Activated CD4-positive, alpha-beta memory T cell treated with anti-CD3 and anti-CD28 coated beads for 36 hours (primary cell): ENCODE measurements around the gene PRELID1. TPM values are rescaled to one million over a fixed set of nuclear protein-coding genes. Genes with fewer than 3 reads are reported as not detected.
A peak's percentile ranks its signal among the peaks of the same experiment; 100 is the strongest.

Experiments
- CTCF ChIA-PET: fragments of 350-600 bp; sonication (Branson Sonifier 250); formaldehyde crosslinking; loops from one replicate; lab custom pipeline; 2021; ENCODE audit warnings: antibody characterized with exemption, inconsistent platforms; lab: Charles Lee
- POLR2A ChIA-PET: fragments of 350-600 bp; sonication (Branson Sonifier 250); formaldehyde crosslinking; loops from one replicate; lab custom pipeline; 2021; ENCODE audit warnings: antibody characterized with exemption; lab: Charles Lee
- DNase-seq: peaks from one replicate; pipeline ENCODE4 v3.0.0-alpha.2; 2020
- H3K27ac Mint-ChIP-seq: one replicate; pipeline ENCODE4 v1.8.0; 2021; ENCODE audit warnings: mixed read lengths
- H3K27me3 Mint-ChIP-seq: one replicate; pipeline ENCODE4 v1.8.0; 2021; ENCODE audit warnings: mixed read lengths
- H3K36me3 Mint-ChIP-seq: one replicate; pipeline ENCODE4 v1.8.0; 2021; ENCODE audit warnings: mixed read lengths
- H3K4me1 Mint-ChIP-seq: one replicate; pipeline ENCODE4 v1.8.0; 2021; ENCODE audit warnings: low read depth, mixed read lengths
- H3K4me3 Mint-ChIP-seq: one replicate; pipeline ENCODE4 v1.8.0; 2021; ENCODE audit warnings: mild to moderate bottlenecking, mixed read lengths
- H3K9me3 Mint-ChIP-seq: one replicate; pipeline ENCODE4 v1.8.0; 2021; ENCODE audit warnings: mixed read lengths
- intact Hi-C: fragments of 100-400 bp; cut with micrococcal nuclease; formaldehyde crosslinking; loops from one replicate; pipeline ENCODE4 v1.15.1; 2023
- total RNA-seq, 2 experiments: library from RNA; stranded (reverse); gene quantifications; one replicate each; pipeline ENCODE4 v1.2.3, GENCODE V29; 2021

PRELID1 gene
- total RNA-seq, 2 experiments from 2014 or later, result 247 to 248 TPM

DNA sequence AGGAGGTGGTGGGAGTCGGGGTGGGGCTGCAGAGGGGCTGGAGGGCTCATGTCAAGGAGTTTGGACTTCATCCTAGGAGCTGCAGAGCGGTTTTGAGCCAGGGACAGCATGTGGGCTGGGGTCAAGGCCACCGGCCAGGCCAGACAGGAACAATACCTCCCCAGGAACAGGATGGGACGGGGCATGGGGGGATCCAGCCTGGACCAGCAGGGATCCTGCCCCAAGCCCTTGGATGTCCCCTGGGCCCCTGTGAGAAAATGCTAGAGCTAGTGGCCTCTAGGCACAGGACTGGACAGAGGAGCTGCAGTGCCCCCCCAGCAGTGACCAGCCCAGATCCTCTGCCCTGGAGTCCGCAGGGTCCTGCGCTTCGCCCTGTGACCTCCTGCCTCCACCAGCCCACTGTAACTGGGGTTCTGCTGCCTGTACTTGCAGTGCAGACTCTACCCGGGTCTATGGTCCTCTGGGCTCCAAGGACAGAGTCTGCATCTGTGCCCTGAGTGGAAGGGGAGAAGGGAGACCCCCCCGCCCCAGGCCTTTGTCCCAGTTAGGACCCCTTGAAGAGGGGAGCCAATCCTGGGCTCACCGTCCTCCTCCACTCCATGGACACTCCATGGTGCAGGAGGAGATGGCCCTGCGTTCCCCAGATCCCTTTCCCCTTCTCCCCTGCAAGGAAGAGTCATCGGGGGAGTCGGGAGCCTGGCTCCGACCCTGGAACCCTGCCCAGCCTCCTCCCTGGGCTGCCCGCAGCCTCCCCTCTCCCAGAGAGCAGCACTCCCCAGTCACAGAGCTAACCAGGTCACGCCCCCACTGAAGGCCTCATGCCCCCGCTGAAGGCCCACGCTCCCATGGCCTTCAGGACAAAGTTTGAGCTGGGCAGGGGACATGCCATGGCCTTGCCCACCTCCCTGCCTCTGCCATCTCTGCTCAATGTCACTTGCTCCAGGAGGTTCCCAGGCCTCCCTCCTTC is 11.1 kb downstream of the PRELID1 start:
- Mint-ChIP-seq H3K9me3 (peaks cover 6% of the 10 kb centered on the region), H3K27me3 (peaks cover 1% of the 10 kb centered on the region), H3K36me3 (peaks cover 8% of the 10 kb centered on the region), H3K4me1 (peaks cover 21% of the 10 kb centered on the region), H3K27ac (no peak overlapping the region), H3K4me3 (no peak overlapping the region)
- intact Hi-C loops, result loop anchor here (5.0 kb wide), 1 partner anchor 203 kb away; the partner anchor contains the start of gene DDX41
- CTCF ChIA-PET, result interaction anchor here (1.4 to 6.0 kb wide), 3 partner anchors 75 to 140 kb away, joined by 7 to 52 read pairs (median 14); no protein-coding TSS in a partner anchor
- no peak for DNase-seq
- POLR2A ChIA-PET, result interaction anchor here (1.5 kb wide), 1 partner anchor 142 kb away, joined by 3 read pairs; no protein-coding TSS in a partner anchor

DNA sequence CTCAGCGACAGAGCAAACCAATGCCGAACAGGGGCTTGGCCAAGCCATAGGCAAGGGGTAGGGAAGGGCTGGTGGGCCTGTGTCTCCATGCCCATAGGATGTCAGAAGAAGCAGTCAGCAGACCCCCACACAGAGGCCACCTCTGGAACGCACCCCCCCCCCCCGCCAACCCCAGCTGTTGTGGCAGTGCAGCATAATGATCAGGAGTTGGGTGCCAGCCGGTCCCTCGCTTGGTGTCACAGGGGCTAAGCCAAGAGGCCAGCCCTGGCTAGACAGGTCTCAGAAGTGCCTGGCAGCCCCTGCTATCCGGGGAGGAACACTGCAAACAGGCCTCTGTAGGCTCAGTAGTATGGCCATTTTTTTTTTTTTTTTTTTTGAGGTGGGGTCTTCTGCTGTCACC is 11.8 kb downstream of the PRELID1 start:
- ChIA-PET POLR2A (no interaction called here), CTCF (interaction anchor here (1.4 to 6.0 kb wide), 3 partner anchors 74 to 140 kb away, joined by 7 to 52 read pairs (median 10); no protein-coding TSS in a partner anchor)
- intact Hi-C loops, result no loop called here
- H3K27ac Mint-ChIP-seq, result no peak overlapping the region
- peaks cover 10% of the 10 kb centered on the region for H3K36me3 Mint-ChIP-seq
- H3K27me3 Mint-ChIP-seq, result no peaks in the 10 kb centered on the region
- peaks cover 24% of the 10 kb centered on the region for H3K4me1 Mint-ChIP-seq
- no peak overlapping the region for H3K4me3 Mint-ChIP-seq
- H3K9me3 Mint-ChIP-seq, result peaks cover 8% of the 10 kb centered on the region
- no peak for DNase-seq

DNA sequence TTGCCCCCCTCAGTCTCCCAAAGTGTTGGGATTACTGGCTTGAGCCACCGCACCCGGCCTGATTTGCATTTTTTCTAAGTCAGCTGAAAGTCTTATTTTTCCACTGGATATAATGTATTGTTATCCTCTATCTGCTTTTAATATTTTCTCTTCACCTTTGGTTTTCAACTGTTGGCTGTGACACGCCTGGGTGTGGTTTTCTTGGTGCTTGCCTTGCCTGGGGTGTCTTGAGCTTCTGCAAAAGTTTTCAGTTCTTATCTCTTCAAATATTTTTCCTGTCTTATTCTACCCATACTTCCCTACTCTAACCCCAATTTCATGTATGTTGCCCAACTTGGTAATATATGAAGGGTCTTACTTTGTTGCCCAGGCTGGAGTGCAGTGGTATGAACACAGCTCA is 12.4 kb downstream of the PRELID1 start:
- H3K4me1 Mint-ChIP-seq, result peaks cover 21% of the 10 kb centered on the region
- H3K36me3 Mint-ChIP-seq, result peaks cover 7% of the 10 kb centered on the region
- no peaks in the 10 kb centered on the region for H3K27me3 Mint-ChIP-seq
- H3K27ac Mint-ChIP-seq, result no peak overlapping the region
- H3K9me3 Mint-ChIP-seq, result peaks cover 8% of the 10 kb centered on the region
- DNase-seq, result no peak
- intact Hi-C loops, result no loop called here
- POLR2A ChIA-PET, result no interaction called here
- H3K4me3 Mint-ChIP-seq, result no peak overlapping the region
- CTCF ChIA-PET, result interaction anchor here (0.9 to 6.0 kb wide), 8 partner anchors 20 to 186 kb away, joined by 3 to 52 read pairs (median 6); no protein-coding TSS in a partner anchor

- POLR2A ChIA-PET, result interaction anchor here (0.6 to 1.4 kb wide), 4 partner anchors 13 to 112 kb away, joined by 3 read pairs; no protein-coding TSS in a partner anchor
- H3K36me3 Mint-ChIP-seq, result peaks cover 5% of the 10 kb centered on the region
These were observed 14.4 kb downstream of the PRELID1 start for GRCh38 chr5:177317959-177318377.

DNA sequence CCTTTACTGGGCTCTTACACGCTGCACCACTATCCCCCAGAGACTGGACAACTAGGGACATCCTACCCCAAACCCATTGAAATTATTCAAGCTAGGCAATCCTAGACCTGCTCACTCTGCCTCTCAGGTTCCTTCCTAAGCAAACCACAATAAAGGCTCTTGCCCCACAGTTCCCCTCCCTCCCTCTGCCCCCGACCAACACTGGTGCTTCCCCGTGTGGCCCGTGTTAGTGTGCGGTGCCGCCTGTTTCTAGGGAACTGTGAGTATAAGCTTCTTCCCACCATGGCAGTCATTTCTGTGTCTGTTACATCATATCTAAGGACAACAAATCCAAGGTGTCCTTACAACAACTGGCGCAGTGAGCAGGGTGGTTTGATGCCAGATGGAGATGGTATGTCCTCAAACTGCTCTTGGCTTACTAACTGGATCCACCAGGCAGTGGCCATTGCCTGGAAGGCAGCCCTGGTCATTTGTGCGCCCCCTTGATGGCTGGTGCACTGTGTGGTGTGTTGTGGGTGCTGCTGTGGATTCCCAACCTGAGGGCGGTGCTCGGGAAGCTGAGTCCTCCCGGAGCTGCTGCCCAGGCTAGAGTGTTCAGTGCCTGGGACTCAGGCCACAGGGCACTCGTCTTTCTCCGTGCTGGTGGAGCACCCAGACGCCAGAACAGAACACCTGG is 16.5 kb downstream of the PRELID1 start:
- Mint-ChIP-seq H3K27me3 (no peaks in the 10 kb centered on the region), H3K4me1 (peaks cover 14% of the 10 kb centered on the region), H3K4me3 (no peak overlapping the region), H3K9me3 (peaks cover 8% of the 10 kb centered on the region), H3K36me3 (peaks cover 6% of the 10 kb centered on the region), H3K27ac (no peak overlapping the region)
- peak; percentile 60 for DNase-seq
- intact Hi-C loops, result no loop called here
- ChIA-PET CTCF (interaction anchor here (1.1 to 6.0 kb wide), 8 partner anchors 11 to 206 kb away, joined by 3 to 52 read pairs (median 16); partner anchors contain the start of gene LMAN2), POLR2A (interaction anchor here (1.1 to 1.3 kb wide), 2 partner anchors 10 to 32 kb away, joined by 3 to 5 read pairs; partner anchors contain the start of gene LMAN2)

More at GRCh38 chr5:177317959-177318377, 14.4 kb downstream of the PRELID1 start:
- no peaks in the 10 kb centered on the region for H3K27me3 Mint-ChIP-seq
- intact Hi-C loops, result loop anchor here (1.0 kb wide), 2 partner anchors 72 to 86 kb away; no protein-coding TSS in a partner anchor
- no peak overlapping the region for H3K27ac Mint-ChIP-seq
- CTCF ChIA-PET, result interaction anchor here (0.7 to 6.0 kb wide), 26 partner anchors 9 to 274 kb away, joined by 3 to 52 read pairs (median 4); partner anchors contain the start of genes LMAN2 and TMED9
- peaks cover 8% of the 10 kb centered on the region for H3K9me3 Mint-ChIP-seq
- H3K4me1 Mint-ChIP-seq, result peaks cover 15% of the 10 kb centered on the region
- no peak overlapping the region for H3K4me3 Mint-ChIP-seq
- DNase-seq, result peak; percentile 86

- Mint-ChIP-seq H3K36me3 (peaks cover 6% of the 10 kb centered on the region), H3K4me1 (peaks cover 14% of the 10 kb centered on the region), H3K27me3 (no peaks in the 10 kb centered on the region), H3K9me3 (peaks cover 8% of the 10 kb centered on the region), H3K27ac (no peak overlapping the region), H3K4me3 (no peak overlapping the region)
- intact Hi-C loops, result no loop called here
- no peak for DNase-seq
- POLR2A ChIA-PET, result no interaction called here
- CTCF ChIA-PET, result interaction anchor here (1.0 to 6.0 kb wide), 4 partner anchors 12 to 181 kb away, joined by 3 to 52 read pairs (median 10); no protein-coding TSS in a partner anchor
These were observed 17.3 kb downstream of the PRELID1 start for GRCh38 chr5:177320879-177321278.

DNA sequence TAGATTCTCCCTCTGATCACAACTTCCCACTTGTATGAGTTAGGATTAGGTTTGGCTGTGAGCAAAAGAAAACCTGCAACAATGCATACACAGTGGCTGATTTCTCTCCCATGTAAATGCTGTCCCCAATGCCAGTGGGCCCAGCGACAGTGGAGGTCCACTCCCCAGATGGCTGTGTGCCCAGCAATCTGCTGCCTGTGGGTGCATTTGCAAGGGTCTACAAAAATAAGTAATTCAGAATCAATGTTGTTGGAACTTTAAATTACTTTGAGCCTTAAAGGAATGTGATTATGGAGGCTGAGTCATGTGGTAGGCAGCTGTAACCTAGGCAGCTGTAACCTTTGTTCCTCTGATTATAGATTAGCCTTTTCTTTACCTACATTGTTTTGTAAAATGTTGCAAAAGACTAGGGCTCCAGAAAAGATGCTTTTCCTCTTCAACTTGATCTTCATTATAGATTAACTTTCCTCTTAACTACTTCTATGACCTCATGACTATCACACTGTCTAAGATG is 22.3 kb downstream of the PRELID1 start:
- Mint-ChIP-seq H3K4me1 (peaks cover 4% of the 10 kb centered on the region), H3K4me3 (no peak overlapping the region), H3K27me3 (no peaks in the 10 kb centered on the region), H3K36me3 (peaks cover 9% of the 10 kb centered on the region), H3K9me3 (no peaks in the 10 kb centered on the region), H3K27ac (no peak overlapping the region)
- no peak for DNase-seq
- ChIA-PET CTCF (interaction anchor here (0.6 to 1.7 kb wide), 2 partner anchors 22 to 213 kb away, joined by 3 read pairs; no protein-coding TSS in a partner anchor), POLR2A (interaction anchor here (0.5 kb wide), 1 partner anchor 13 kb away, joined by 4 read pairs; no protein-coding TSS in a partner anchor)
- intact Hi-C loops, result no loop called here

DNA sequence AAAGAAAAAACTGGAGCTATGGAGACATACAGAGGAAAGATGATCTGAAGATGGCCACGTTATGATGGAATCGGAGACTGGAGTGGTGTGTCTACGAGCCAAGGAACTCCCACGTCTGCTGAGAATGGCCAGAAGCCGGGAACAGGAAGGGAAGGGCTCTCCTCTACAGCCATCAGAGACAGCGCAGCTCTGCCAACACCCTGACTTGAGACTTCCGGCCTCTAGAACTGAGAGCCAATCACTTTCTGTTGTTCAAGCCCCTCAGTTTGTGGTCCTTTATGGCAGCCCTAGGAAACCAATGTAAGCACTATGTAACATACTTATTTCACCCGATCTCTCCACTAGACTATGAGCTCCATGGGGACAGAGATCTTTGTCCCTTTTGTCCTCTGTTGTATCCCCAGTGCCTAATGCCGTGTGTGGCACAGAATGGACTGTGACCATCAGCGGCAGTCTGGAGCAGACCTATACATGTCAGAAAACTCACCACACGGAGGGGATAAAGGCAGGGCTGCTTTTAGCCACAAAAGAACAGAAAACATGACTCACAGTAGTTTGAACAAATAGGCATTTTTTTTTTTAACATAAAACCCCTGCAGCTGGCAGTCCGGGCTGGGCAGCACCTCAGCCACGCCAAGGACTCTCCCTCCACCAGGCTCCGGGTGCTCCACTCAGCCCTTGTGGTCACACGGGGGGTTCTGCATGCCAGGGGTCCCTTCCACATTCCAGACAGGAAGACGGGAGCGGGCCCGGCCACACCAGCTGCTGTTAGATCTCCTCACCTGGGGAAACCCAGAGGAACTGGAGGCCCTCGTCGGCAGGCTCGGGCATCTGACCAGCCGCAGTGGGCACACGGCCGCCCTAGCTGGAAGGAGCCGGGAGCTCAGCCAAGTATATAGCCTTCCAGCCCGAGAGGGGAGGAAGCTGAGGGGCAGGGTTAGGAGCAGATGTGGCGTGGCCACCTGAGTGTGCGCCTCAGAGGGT is 24.2 kb downstream of the PRELID1 start:
- H3K27ac Mint-ChIP-seq, result peak overlapping the region; percentile 34
- POLR2A ChIA-PET, result interaction anchor here (1.1 kb wide), 1 partner anchor 25 kb away, joined by 3 read pairs; the partner anchor contains the start of genes PRELID1 and RAB24
- peaks cover 10% of the 10 kb centered on the region for H3K36me3 Mint-ChIP-seq
- intact Hi-C loops, result no loop called here
- no peak overlapping the region for H3K4me3 Mint-ChIP-seq
- DNase-seq, result no peak
- H3K27me3 Mint-ChIP-seq, result no peaks in the 10 kb centered on the region
- H3K4me1 Mint-ChIP-seq, result peaks cover 4% of the 10 kb centered on the region
- CTCF ChIA-PET, result interaction anchor here (0.8 to 1.8 kb wide), 6 partner anchors 10 to 75 kb away, joined by 3 to 7 read pairs (median 4); partner anchors contain the start of gene MXD3
- H3K9me3 Mint-ChIP-seq, result no peaks in the 10 kb centered on the region

GRCh38 chr5:177328545-177329231 is 25.1 kb downstream of the PRELID1 start:
- Mint-ChIP-seq H3K36me3 (peaks cover 17% of the 10 kb centered on the region), H3K4me1 (peaks cover 4% of the 10 kb centered on the region), H3K4me3 (no peak overlapping the region), H3K27me3 (no peaks in the 10 kb centered on the region), H3K9me3 (no peaks in the 10 kb centered on the region), H3K27ac (no peak overlapping the region)
- intact Hi-C loops, result no loop called here
- DNase-seq, result no peak
- POLR2A ChIA-PET, result no interaction called here
- CTCF ChIA-PET, result interaction anchor here (1.1 to 1.8 kb wide), 3 partner anchors 11 to 20 kb away, joined by 4 to 7 read pairs (median 4); no protein-coding TSS in a partner anchor

GRCh38 chr5:177329883-177330282 is 26.3 kb downstream of the PRELID1 start:
- no peak overlapping the region for H3K4me3 Mint-ChIP-seq
- CTCF ChIA-PET, result interaction anchor here (0.6 to 1.8 kb wide), 2 partner anchors 12 to 171 kb away, joined by 4 read pairs; no protein-coding TSS in a partner anchor

More at GRCh38 chr5:177329883-177330282, 26.3 kb downstream of the PRELID1 start:
- H3K27me3 Mint-ChIP-seq, result no peaks in the 10 kb centered on the region
- no peaks in the 10 kb centered on the region for H3K9me3 Mint-ChIP-seq
- DNase-seq, result no peak
- H3K36me3 Mint-ChIP-seq, result peaks cover 26% of the 10 kb centered on the region
- POLR2A ChIA-PET, result no interaction called here
- intact Hi-C loops, result no loop called here
- peaks cover 4% of the 10 kb centered on the region for H3K4me1 Mint-ChIP-seq
- no peak overlapping the region for H3K27ac Mint-ChIP-seq
